HEK293T (cell line): ENCODE results near the gene EIF5.

Experiments used
- ELF4 ChIP-seq: fragments of 450-650 bp; IDR thresholded peaks from 2 replicates; pipeline ENCODE4 v1.6.1; 2017; ENCODE audit warnings: antibody characterized with exemption
- FOXM1 ChIP-seq: fragments of 450-650 bp; IDR thresholded peaks from 2 replicates; pipeline ENCODE4 v1.6.1; 2017; ENCODE audit warnings: mild to moderate bottlenecking, borderline replicate concordance
- SP1 ChIP-seq: fragments of 450-650 bp; IDR thresholded peaks from 2 replicates; pipeline ENCODE4 v1.6.1; 2017
- ZNF384 ChIP-seq: fragments of 450-650 bp; IDR thresholded peaks from 2 replicates; pipeline ENCODE4 v1.6.1; 2016

GRCh38 chr14:103326078-103326477, 8.0 kb upstream of the EIF5 start:
- TF ChIP-seq SP1, result no peak
- no peak for TF ChIP-seq FOXM1
- no peak for TF ChIP-seq ELF4
- no peak for TF ChIP-seq ZNF384
